Endometrium (tissue), 2 donors: ENCODE results near the gene C5orf15.
"Not testable (repeated sequence)": the region's sequence is repeated elsewhere in the genome, so short reads cannot be mapped to it uniquely, and the experiment has no call there.

ENCODE experiments used
- FAIRE-seq: peaks from 2 replicates; lab custom pipeline; 2012; peaks lifted over from hg19 to GRCh38; lab: Jason Lieb, UNC
- donor health status: control.
- donor health status: control.

Gene C5orf15

DNA sequence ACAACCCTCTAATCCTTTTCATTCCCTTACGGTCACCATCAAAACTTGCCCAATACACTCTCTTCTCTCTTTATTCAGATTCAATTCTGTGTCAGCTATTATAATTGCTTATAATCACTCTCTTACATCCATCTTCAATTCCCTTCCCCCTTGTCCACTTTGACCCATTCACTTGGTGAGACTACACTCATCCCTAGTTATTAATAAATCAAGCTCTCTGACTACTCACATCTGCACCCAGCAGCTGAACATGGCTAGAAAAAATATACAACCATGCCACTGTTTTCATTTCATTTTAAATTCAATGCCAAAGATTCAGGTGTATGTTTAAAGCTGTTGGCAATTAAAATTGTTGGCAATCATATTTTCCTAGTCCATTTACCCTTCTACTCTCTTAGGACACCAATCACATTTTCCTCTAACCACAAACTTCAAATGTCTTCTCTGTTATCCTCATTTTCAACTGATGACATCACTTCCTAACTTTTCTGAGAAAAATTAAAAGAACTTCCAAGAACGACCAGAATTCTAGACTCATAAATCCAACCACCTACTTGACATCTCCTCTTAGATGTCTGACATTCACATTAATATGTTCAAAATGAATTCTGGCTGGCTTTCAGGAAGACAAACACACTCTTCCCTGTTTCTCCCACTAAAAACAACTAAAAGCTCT is 5.5 kb downstream of the C5orf15 start:
- FAIRE-seq: no peak

DNA sequence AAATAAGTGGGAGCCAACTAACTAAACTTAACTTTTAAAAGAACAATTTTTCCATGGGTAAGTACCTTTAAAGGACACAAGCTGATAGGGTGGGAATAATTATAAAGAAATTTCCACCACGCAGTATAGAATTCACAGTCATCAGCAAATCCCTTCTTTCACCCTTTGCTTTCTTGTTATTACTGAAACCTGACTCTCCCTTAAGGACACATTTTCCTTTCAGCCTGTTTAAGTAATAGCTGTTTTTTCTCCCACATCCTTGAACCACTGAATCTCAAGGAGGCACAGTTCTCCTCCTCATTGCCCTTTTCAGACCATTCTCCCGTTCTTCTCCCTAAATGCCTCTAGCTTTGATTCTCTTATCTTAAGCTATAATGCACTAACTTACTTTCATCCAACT is 6.3 kb downstream of the C5orf15 start:
- FAIRE-seq: no peak

DNA sequence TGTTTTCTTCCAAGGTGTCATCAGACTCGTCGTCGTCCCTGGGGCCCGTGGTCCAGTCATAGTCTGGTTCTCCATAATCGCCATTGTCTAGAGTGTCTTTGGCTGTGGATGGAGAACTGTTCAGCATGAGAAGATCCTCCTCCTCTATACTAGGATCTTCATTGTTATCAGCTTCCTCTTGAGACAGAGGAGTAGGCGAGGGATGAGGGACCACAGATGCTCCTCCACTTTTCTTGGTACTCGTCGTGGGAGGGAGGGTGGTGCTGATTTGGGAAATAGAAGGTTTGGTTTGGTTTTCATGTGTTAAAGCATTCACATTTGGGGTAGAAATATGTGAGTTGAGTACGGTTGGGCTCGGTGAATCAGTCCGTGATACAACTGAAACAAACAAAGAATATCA is 8.8 kb downstream of the C5orf15 start:
- no peak for FAIRE-seq

DNA sequence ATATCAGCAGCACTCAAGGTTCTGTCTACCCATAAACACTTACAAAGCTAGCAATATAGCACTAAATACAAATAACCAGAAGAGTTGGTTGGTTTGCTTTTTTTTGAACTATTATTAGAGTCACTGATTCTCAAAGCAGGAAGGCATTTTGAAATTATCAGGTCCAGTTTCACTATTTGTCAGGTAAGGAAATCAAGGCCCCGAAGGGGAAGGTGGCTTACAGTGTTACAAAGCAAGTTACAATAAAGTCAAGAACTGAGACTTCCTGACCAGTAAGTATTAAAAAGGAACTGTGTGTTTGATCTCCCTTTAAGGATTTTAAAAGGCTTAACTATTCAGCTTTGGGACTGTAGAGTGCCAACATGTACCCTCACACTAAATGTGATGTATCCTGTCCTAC is 10.8 kb downstream of the C5orf15 start:
- FAIRE-seq: no peak

DNA sequence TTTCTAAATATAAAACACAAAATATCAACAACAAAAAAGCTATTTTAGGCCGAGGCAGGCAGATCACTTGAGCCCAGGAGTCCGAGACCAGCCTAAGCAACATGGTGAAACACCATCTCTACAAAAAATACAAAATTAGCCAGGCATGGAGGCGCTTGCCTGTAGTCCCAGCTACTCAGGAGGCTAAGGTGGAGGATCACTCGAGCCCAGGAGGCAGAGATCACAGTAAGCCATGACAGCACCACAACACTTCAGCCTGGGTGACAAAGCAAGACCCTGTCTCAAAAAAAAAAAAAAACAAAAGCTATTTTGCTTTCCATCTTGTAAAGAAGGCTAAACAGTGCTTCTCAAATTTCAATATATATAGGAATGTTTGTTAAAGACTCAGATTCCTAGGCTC is 11.3 kb downstream of the C5orf15 start:
- FAIRE-seq: no peak

DNA sequence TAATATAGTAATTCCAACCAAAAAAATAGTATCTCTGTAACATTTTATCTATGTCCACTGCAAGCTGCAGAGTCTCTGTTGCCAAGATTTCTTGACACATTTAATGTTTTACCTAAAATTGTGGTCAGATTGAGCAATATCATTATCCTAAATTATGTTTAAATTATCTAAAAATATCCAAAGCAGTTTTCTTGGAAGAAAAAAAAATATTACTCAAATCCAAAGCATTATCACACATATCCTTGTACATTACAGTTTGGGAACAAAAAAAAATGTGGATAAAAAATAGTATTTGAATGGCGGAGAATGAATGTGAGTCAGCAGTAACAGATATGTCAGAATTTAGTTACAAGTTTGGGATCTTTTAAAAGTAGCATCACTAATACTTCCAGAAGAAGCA is 12.2 kb downstream of the C5orf15 start:
- not testable (repeated sequence) for FAIRE-seq

DNA sequence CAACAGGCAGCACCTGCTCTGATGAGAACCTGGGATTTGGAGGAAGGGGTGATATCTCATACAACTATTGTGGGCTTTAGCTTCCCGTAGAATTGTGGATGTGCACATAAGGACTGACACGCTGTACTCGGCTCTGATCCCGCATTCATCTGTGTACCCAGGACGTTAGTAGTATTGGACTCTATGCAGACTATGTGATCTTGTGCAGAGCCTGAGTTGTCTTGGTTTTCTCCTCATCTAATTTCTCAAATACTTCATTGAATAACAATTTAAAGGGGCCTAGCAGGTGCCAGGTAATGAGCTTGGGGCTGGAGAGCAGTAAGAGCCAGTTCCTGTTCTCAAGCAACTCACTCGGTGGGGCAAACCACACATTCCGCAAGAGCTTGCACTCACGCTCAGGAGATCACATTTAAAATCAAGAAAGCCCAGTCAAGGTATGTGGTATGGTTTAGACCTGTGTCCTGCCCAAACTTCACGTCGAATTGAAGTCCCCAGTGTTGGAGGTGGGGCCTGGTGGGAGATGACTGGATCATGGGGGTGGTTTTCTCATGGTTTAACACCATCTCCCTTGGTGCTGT is 14.8 kb downstream of the C5orf15 start:
- FAIRE-seq: no peak

DNA sequence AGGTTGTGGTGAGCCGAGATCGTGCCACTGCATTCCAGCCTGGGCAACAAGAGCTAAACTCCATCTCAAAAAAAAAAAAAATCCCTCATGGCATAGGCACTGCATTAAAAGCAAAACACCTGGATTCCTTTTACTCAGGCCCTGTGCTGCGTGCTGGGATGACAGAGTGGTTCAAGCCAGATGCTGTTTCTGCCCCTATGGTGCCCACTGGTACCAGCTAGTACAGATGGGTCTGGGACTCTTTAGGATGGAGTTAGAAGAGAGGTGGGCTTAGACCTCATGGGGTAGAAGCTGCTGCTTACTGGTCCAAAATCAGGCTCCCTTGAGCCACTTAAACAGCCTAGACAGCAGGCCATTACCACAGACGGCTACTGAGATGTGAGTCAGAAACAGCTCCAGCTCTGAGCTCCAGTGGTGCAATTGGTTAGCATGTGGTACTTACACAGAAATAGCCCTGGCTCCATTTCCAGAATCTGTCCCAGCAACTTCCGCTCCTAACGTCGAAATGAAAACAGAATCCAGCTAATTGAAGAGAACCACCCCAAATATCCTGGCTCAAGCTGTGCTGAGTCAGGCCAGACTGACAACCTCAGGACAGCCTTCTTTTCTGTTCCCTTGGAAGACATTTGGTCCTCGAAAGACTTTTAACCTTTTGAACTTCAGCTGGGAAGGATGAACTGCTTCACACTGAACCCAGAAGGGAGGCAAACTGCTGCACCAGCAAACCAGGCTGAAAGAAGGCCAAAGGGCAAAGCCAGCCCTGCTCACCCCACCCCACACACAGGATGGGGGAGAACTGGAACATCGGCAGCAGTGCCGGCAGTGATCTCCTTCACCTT is 15.5 kb downstream of the C5orf15 start:
- FAIRE-seq: no peak

DNA sequence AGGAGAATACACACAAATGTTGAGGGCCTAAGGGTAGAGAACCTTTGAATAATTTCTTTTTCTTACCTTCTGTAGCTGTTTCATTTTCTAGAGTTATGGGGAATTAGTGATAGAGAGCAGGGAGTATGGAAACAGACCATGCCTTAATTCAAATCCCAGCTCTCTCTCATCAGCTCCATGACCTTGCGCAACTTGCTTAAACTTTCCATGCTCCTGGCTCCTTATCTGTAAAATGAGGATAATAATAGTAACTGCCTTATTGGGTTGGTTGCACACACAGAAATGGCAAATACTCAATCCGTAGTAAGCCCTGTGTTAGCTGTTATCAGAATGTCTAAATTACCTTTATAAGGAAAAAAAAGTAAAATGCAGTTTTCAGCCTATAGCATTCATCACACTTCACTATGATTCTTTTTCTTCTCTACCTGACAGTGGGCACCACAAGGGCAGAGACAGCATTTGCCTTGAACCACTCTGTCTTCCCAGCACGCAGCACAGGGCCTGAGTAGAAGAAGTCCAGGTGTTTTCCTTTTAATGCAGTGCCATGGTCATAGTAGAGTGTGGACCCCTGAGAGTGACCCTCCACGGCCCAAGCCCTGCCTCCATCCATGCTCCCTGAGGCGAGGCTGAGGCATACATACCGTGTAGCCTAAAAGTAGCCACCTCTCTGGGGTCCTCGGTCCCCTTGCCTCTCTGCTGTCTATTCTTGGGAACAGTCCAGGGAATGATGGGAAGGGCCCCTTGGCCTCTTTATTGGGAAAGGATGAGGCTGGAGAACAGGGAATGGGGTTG is 17.4 kb downstream of the C5orf15 start:
- FAIRE-seq: no peak

DNA sequence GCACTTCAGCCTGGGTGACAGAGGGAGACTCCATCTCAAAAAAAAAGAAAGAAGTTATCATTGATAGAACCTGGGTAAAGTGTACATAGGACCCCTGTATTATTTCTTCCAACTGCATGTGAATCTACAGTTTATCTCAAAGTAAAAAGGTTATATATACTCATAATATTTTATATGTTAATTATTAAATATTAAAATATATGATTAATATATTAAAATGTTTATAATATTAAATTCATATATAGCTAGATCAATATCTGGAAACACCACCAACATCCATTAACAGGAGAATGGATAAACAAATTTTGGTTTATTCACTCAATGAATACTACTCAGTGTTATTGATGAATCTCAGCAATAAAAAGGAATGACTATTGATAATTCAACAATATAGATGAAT is 19.7 kb downstream of the C5orf15 start:
- FAIRE-seq: no peak

DNA sequence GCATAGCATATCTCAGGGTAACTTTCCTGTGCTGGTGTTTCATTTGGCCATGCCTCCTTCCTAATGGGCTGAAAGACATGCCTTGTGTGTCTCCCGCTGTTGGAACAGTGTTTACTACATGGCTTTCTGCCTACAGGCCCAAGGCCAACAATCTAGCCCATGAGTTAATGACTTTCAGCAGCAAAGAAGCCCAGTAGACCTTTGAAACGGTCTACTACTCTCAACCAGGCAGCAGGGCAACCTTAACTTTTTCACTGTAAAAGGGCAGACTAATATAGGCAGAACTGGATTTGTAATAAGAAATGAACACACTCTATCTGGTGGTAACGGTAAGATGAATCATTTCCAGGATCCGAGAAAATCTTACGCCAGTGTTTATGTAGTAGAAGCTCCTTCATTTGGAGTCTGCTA is 21.0 kb downstream of the C5orf15 start:
- no peak for FAIRE-seq

DNA sequence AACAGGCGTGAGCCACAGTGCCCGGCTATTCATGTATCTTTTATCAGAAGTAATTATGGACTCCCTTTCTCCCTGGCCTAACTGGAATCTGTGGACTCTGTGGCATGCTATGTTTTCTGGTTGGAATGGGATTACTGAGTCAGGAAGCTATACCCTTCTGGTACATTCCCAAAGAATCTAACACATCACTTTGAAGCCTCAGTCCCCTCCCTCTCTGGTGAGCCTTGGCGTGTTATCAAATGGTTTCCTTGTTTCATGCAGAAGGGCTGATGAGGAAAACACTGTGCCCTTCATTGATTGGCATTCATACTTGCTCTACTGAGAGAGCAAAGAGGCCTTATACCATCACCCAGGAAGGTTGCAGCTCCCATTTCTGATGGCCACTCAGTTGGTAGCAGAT is 22.9 kb downstream of the C5orf15 start:
- FAIRE-seq: no peak

DNA sequence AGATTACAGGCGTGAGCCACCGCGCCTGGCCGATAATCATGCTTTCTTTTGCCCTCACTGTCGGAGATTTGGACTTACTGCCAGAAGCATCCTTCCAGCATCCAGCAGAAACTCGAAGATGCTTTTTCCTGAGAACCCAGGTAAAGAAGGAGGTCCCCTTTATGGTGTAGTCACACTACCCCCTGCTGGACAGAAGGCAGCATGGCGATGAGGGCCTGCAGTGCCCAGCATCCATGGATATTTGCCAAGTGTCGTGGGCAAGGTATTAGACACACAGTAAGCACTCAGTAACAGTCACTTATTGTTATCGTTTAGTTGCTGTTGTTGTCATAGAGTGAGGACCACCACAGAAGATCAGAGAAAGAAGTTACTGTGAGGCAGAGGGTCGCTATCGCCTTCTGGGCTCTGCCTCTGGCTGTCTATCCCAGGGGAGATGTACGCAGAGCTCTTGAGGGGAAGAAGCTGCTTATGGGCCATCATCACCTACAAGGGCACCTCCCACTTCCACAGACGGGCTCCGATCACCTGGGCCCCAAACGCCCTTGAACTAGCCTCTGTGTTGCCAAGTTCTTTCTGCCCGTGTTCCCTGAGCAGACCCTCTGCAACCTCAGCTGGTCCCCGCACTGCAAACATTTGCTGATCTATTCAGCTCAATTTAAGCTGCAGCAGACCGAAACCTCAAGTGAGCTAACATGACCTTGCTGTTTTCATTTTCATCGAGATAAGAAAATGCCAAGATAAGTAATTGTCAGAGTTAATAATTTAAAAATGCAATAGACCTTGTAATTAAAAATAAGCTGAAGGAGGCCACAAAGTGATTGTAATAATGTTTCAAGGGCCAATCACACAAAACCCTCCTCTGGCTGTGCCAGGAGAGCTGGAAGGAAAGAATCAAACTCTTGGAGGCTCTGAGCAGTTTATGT is 23.9 kb downstream of the C5orf15 start:
- no peak for FAIRE-seq

DNA sequence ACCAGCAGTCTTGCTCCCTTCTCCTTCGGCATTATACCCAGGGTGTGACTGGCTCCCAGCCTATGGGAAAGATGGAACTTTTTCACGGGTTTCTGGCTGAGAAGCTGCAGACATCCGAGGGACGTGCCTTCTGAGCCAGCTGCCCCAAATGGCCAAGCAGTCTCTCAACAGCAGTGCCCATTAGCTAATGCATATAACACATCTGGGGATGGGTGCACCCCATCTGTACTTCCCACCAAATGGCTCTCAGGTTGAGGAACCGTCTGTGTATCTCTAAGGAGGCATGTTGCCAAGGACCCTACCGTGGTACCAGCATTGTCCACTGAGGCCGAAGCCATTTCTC is 25.0 kb downstream of the C5orf15 start:
- FAIRE-seq: no peak

DNA sequence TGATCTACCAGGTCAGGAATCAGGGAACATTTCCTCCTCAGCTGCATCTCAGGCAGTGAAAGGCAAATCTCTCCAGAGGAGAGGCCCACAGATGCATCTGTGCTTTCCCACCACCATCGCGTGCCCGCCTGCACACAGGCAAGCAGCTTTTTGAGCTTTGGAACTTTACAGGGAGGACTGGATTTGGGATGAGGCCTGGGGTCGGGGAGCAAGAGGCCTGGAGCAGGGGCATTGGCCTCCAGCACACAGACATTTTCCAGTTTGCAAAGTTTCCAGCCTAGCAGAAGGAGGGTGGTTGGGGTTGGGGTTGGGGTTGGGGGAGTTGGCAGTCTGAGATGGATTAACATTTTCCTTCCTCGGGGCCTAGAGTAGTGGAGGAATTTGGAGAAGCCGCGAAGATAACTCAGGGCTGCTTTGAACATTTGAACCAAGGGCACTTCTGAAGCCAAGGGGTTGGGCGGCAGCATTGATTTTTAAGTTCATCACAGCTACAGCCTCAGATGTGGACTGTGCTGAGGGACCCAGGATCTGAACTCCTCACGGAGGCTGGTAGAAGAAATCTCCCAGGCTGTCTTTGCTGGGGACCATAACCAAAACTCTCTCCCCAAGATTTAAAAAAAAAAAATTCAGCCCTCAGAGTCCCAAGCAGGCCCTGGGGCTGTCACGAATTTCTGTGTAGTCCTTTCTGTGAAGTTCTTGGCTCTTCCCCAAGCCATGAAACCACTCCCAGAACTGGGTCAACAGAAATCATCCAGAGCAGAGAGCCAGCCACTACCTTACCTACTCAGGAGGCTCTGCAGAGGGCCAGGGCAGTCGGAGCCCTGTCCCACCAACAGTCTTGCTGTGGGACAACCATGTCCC is 25.6 kb downstream of the C5orf15 start:
- FAIRE-seq: no peak

DNA sequence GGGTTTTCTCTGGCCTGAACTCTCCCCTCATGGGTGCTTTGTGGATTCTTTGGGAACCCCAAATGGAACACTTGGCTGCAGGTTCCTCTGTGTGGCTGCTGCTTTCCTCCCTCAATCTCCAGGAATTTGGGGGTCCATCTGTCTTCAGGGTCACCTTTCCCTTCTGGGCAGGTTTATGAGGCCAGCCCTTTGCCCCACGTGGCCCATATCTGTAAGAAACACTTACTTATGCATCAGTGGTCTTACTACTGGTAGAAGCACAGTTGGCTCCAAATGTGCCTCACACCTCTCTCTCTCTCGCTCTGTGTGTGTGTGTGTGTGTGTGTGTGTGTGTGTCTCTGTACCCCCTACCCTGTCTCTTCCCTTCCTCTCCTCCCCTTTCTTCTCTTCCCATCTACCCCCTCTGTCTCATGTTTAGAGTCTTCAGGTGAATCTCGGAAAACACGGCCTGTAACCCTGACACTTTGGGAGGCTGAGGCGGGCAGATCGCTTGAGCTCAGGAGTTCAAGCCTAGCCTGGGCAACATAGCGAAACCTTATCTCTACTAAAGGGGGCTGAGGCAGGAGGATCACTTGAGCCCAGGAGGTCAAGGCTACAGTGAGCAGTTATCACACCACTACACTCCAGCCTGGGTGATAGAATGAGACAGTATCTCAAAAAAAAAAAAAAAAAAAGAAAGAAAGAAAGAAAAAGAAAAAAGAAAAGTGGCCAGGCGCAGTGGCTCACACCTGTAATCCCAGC is 26.8 kb downstream of the C5orf15 start:
- FAIRE-seq: no peak

DNA sequence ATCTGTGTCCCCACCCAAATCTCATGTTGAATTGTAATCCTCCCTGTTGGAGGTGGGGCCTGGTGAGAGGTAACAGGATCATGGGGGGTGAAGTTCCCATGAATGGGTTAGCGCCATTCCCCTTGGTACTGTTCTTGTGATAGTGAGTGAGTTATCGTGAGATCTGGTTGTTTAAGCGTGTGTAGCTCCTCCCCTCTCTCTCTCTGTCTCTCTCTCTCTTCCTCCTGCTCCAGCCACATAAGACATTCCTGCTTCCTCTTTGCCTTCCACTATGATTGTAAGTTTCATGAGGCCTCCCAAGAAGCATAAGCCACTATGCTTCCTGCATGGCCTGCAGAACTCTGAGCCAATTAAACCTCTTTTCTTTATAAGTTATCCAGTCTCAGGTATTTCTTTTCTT is 28.8 kb downstream of the C5orf15 start:
- FAIRE-seq: no peak

DNA sequence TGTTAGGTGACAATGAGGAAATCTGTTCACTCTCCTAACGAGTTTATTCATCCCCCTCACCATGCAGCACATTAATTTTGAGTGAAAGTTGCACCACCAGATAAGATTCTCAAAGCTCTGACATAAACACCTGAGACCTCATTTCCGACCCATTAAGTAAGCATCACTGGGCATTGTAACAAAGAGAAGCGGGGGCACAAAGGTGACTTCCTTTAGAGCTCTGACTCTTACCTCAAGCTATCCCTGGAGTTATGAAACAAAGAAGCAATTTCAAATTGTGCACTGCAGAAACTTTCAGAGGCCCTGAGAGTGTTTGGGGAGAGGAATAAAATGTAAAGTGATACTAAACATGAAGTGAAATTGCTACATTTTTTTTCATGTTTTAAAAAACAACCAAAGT is 29.5 kb downstream of the C5orf15 start:
- FAIRE-seq: no peak

DNA sequence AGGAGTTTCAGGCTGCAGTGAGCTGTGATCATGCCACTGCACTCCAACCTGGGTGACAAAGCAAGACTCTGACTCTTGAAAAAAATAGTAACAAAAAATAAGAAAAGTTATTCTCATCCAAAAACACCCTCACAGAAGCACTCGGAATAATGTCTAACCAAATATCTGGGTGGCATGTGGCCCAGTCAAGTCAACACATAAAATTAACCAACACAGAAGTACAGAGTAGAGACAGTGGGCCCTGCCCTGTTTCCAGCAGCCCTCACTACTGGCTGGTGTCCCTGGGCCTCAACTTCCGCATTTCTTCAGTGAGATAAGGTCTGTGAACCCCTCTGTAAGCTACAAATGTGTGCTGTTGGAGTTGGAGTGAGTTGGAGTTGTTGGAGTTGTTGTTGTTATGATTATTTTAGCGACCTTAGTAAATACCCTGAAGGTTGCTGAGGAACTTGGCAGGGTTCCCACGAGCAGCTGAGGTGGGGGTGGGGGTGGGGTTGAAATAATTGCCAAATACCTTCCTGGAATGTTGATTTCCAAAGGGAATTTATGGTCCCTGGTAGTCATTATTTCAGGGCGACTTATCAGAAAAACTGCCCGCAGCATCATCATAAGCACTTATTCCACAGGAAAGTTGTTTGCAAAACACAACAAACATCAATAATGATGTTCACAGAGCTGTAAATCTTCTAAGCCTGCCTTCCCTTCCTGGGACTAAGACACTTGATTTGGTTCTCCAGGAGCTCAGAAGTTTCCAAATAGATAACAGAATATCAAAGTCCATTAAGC is 30.2 kb downstream of the C5orf15 start:
- FAIRE-seq: no peak
